Fibroblast of lung (primary cell): ENCODE data around the gene ZFYVE28. TPM values are rescaled to one million over a fixed set of nuclear protein-coding genes. Genes with fewer than 3 reads are reported as not detected.

ENCODE experiments used
- DNase-seq, 2 donors: peaks; one replicate each; pipeline versions ENCODE4 v3.0.0 to v3.0.0-alpha.2; 2010; ENCODE audit warnings: low read depth in 2 of 2
- H2AFZ ChIP-seq: 2 replicates; pipeline ENCODE4 v1.5.1; 2012; ENCODE audit warnings: low read length, control low read depth, inconsistent platforms
- H3K27ac ChIP-seq: 2 replicates; pipeline ENCODE4 v1.5.1; 2011; ENCODE audit warnings: low read length, control low read depth; ENCODE audit not compliant: insufficient read depth
- H3K27me3 ChIP-seq: 2 replicates; pipeline ENCODE4 v1.5.1; 2011; ENCODE audit warnings: mild to moderate bottlenecking, low read length; ENCODE audit not compliant: control insufficient read depth, insufficient read depth
- H3K36me3 ChIP-seq: 2 replicates; pipeline ENCODE4 v1.5.1; 2011; ENCODE audit warnings: low read length; ENCODE audit not compliant: control insufficient read depth, insufficient read depth
- H3K4me1 ChIP-seq: 2 replicates; pipeline ENCODE4 v1.5.1; 2011; ENCODE audit warnings: low read length; ENCODE audit not compliant: control insufficient read depth, insufficient read depth; ENCODE audit errors: extremely low read depth
- H3K4me2 ChIP-seq: 2 replicates; pipeline ENCODE4 v1.5.1; 2011; ENCODE audit warnings: low read length, control low read depth; ENCODE audit not compliant: insufficient read depth; ENCODE audit errors: extremely low read depth
- H3K4me3 ChIP-seq, 4 experiments: fragments of 200-600 bp in 1 of 4; sonication (generic) in 1 of 4; replicated peaks in 1 of 4; 2 replicates each; pipeline ENCODE4 v1.5.1; 2011 to 2016; ENCODE audit warnings: low read length in 4 of 4, low read depth in 3 of 4, mild to moderate bottlenecking in 3 of 4, control low read depth in 2 of 4, inconsistent platforms in 1 of 4, mixed read lengths in 1 of 4; ENCODE audit not compliant: insufficient read depth in 1 of 4; ENCODE audit errors: control extremely low read depth in 1 of 4
- H3K79me2 ChIP-seq: 2 replicates; pipeline ENCODE4 v1.5.1; 2012; ENCODE audit warnings: mild to moderate bottlenecking, low read length, inconsistent platforms; ENCODE audit not compliant: control insufficient read depth, insufficient read depth
- H3K9ac ChIP-seq: 2 replicates; pipeline ENCODE4 v1.5.1; 2011; ENCODE audit warnings: mild to moderate bottlenecking, low read length, control low read depth; ENCODE audit not compliant: insufficient read depth
- H3K9me3 ChIP-seq: 2 replicates; pipeline ENCODE4 v1.5.1; 2012; ENCODE audit warnings: low read depth, low read length; ENCODE audit not compliant: control insufficient read depth, insufficient read depth
- H4K20me1 ChIP-seq: 2 replicates; pipeline ENCODE4 v1.5.1; 2011; ENCODE audit warnings: low read length; ENCODE audit not compliant: control insufficient read depth, insufficient read depth; ENCODE audit errors: extremely low read depth
- EZH2 ChIP-seq: IDR thresholded peaks from 2 replicates; pipeline ENCODE4 v1.5.1; 2012; ENCODE audit warnings: low read length, control low read depth, mild to moderate bottlenecking; ENCODE audit errors: missing control alignments
- polyA plus RNA-seq, 2 donors: library from polyadenylated mRNA; depleted of rRNA in 1 of 2; stranded (reverse) in 1 of 2; unstranded in 1 of 2; fragments of >200 nt; gene quantifications; 2 replicates each; pipeline ENCODE4 v1.2.1, GENCODE V29; 2011 to 2012; ENCODE audit warnings: missing spikeins in 1 of 2
- total RNA-seq: library from RNA; depleted of rRNA; stranded (reverse); fragments of >200 nt; gene quantifications from 2 replicates; pipeline ENCODE4 v1.2.1, GENCODE V29; 2014
- TF ChIP-seq, protein P1 (sequence below), 2 donors: IDR thresholded peaks in 1 of 2; conservative IDR thresholded peaks in 1 of 2; 1 replicate in 1 of 2; 2 replicates in 1 of 2; pipeline ENCODE4 v1.5.1; 2011 to 2012; ENCODE audit warnings: low read length in 2 of 2, control low read depth in 1 of 2, inconsistent platforms in 1 of 2, low read depth in 1 of 2, mild to moderate bottlenecking in 1 of 2

Gene ZFYVE28
- total and polyA plus RNA-seq, 2 donors (not counting 1 experiment from before 2014, with no cell fraction given): 2.4 to 11.6 TPM

GRCh38 chr4:2428496-2429213, 10.2 kb upstream of the ZFYVE28 start:
- Histone ChIP-seq H3K27me3 (no peaks in the 10 kb centered on the region), H3K9me3 (no peaks in the 10 kb centered on the region), H4K20me1 (no peaks in the 10 kb centered on the region), H3K27ac (no peak overlapping the region), H3K36me3 (no peaks in the 10 kb centered on the region), H3K4me2 (no peak overlapping the region), H3K9ac (no peak overlapping the region), H3K79me2 (no peaks in the 10 kb centered on the region), H3K4me1 (no peaks in the 10 kb centered on the region), H2AFZ (no peak overlapping the region), H3K4me3 (no peak overlapping the region)
- TF ChIP-seq EZH2: no peak
- TF ChIP-seq, protein P1, sequence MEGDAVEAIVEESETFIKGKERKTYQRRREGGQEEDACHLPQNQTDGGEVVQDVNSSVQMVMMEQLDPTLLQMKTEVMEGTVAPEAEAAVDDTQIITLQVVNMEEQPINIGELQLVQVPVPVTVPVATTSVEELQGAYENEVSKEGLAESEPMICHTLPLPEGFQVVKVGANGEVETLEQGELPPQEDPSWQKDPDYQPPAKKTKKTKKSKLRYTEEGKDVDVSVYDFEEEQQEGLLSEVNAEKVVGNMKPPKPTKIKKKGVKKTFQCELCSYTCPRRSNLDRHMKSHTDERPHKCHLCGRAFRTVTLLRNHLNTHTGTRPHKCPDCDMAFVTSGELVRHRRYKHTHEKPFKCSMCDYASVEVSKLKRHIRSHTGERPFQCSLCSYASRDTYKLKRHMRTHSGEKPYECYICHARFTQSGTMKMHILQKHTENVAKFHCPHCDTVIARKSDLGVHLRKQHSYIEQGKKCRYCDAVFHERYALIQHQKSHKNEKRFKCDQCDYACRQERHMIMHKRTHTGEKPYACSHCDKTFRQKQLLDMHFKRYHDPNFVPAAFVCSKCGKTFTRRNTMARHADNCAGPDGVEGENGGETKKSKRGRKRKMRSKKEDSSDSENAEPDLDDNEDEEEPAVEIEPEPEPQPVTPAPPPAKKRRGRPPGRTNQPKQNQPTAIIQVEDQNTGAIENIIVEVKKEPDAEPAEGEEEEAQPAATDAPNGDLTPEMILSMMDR (conservative IDR thresholded peaks at IDR 0.05 in 1 of 2, IDR thresholded peaks at IDR 0.05 in 1 of 2; ENCODE audit: low read depth in 1 of 2, low read length in 2 of 2): no peak
- no peak for DNase-seq

- no peaks in the 10 kb centered on the region for H3K36me3 ChIP-seq
- H3K27ac ChIP-seq: no peak overlapping the region
- H2AFZ ChIP-seq: no peak overlapping the region
- TF ChIP-seq EZH2: no peak
- TF ChIP-seq, protein P1 (conservative IDR thresholded peaks at IDR 0.05 in 1 of 2, IDR thresholded peaks at IDR 0.05 in 1 of 2; ENCODE audit: low read depth in 1 of 2, low read length in 2 of 2): no peak
- H3K4me2 ChIP-seq: no peak overlapping the region
- H3K4me1 ChIP-seq: no peaks in the 10 kb centered on the region
- no peaks in the 10 kb centered on the region for H4K20me1 ChIP-seq
- no peak overlapping the region for H3K9ac ChIP-seq
- H3K9me3 ChIP-seq: no peaks in the 10 kb centered on the region
- no peaks in the 10 kb centered on the region for H3K27me3 ChIP-seq
- H3K79me2 ChIP-seq: no peaks in the 10 kb centered on the region
- H3K4me3 ChIP-seq: no peak overlapping the region
- DNase-seq: no peak
Observed at GRCh38 chr4:2427383-2428334, 9.2 kb upstream of the ZFYVE28 start.

DNA sequence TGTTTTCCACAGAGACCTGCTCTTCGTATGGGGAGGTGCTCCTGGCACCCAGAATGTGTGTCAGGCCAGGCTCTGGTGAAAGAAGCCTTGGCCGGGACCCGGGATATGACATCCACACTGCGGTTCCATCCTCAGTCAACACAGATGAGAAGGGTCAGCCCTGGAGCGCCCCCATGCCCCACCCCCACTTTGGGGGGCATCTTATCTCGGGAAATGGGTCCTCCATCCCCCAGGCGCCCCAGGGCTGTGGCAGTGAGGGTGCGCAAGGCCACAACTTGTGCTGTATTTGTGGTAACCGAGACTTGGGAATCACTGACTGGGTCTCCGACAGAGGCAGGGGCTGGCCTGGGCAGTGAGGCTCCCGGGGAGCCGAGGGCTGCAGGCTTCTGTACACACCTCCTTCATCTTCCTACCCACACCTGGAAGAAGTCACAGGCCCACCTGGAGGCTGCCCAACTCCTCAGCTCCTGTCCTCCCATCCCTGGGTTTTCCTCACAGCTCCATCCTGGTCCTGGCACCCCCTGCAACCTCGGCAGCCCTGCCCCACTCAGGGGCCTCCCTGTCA, 8.3 kb upstream of the ZFYVE28 start:
- Histone ChIP-seq H4K20me1 (no peaks in the 10 kb centered on the region), H3K9me3 (no peaks in the 10 kb centered on the region), H3K36me3 (no peaks in the 10 kb centered on the region), H3K27ac (no peak overlapping the region), H3K4me1 (no peaks in the 10 kb centered on the region), H3K79me2 (no peaks in the 10 kb centered on the region), H2AFZ (no peak overlapping the region), H3K4me3 (no peak overlapping the region), H3K27me3 (no peaks in the 10 kb centered on the region), H3K9ac (no peak overlapping the region), H3K4me2 (no peak overlapping the region)
- TF ChIP-seq, protein P1 (conservative IDR thresholded peaks at IDR 0.05 in 1 of 2, IDR thresholded peaks at IDR 0.05 in 1 of 2; ENCODE audit: low read depth in 1 of 2, low read length in 2 of 2): no peak
- no peak for TF ChIP-seq EZH2
- no peak for DNase-seq
